ENCODE results near the gene AMOTL1.
A peak's percentile ranks its signal among the peaks of the same experiment; 100 is the strongest.

AMOTL1 gene

DNA sequence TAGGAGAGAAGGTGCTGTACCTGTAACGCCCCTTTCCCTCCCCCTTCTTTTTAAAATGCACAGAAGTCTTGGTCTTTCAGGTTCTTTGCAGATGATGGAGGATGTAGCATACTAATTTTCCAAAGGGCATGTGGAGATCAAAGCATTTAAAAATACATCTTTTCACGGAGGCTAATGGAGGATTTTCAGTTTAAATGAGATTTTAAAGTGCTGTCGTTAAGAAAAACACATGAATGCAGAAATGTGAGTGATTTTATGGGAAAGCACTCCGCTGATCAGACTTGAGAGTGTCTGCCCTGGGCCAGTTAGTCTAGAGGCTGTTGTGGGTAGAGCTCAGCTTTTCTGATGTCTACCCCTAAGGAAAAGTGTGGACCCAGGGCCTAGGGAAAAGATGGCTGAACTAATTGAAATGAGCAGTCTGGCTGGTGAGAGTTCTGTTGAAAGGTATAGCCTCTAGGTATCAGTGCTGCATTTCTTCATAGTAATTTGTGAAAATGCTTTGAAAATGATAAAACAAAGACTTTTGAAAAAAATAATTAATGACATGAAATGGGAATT, 2.5 kb downstream of the AMOTL1 start:
- TF ChIP-seq, protein P1, sequence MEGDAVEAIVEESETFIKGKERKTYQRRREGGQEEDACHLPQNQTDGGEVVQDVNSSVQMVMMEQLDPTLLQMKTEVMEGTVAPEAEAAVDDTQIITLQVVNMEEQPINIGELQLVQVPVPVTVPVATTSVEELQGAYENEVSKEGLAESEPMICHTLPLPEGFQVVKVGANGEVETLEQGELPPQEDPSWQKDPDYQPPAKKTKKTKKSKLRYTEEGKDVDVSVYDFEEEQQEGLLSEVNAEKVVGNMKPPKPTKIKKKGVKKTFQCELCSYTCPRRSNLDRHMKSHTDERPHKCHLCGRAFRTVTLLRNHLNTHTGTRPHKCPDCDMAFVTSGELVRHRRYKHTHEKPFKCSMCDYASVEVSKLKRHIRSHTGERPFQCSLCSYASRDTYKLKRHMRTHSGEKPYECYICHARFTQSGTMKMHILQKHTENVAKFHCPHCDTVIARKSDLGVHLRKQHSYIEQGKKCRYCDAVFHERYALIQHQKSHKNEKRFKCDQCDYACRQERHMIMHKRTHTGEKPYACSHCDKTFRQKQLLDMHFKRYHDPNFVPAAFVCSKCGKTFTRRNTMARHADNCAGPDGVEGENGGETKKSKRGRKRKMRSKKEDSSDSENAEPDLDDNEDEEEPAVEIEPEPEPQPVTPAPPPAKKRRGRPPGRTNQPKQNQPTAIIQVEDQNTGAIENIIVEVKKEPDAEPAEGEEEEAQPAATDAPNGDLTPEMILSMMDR (conservative IDR thresholded peaks at IDR 0.05) = no peak
- TF ChIP-seq ZFX (IDR thresholded peaks at IDR 0.05) = no peak
- H3K27ac ChIP-seq = no peak overlapping the region

DNA sequence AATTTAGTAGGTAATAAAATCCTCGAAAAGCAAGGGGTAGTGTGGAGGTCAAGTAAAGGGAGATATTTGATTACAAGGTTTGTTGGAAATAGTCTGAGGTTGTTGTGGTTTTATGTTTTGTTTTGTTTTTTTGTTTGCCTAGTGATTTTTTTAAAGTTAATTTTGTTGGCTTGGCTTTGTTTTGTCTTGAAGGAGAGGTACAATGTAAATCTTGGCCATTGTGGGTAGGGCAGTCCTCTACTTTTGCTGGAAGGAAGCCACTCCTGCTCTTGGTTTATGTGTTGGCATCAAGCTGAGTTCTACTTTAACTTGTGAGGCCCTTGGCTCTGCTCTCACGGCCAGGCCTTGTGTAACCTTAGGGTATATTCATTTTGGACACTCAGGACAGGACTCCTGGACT, 3.2 kb downstream of the AMOTL1 start:
- TF ChIP-seq, protein P1 (conservative IDR thresholded peaks at IDR 0.05) = no peak
- no peak for TF ChIP-seq ZFX (IDR thresholded peaks at IDR 0.05)
- H3K27ac ChIP-seq = no peak overlapping the region

DNA sequence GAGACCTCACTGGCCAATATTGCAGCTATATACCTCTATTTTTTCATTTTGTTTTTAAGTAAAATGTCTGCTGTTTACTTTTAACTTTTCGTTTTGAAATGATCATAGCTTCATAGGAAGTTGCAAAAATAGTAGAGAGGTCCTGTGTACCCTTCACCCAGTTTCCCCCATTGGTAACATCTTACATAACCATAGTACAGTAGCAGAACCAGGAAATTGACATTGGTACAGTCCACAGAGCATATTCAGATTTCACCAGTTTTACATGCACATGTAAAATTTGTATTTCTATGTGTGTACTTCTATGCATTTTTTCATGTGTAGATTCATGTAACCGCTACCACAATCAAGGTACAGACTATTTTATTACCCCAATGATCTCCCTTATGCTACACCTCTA, 3.8 kb downstream of the AMOTL1 start:
- H3K27ac ChIP-seq = no peak overlapping the region
- TF ChIP-seq ZFX (IDR thresholded peaks at IDR 0.05) = no peak
- TF ChIP-seq, protein P1 (conservative IDR thresholded peaks at IDR 0.05) = no peak

DNA sequence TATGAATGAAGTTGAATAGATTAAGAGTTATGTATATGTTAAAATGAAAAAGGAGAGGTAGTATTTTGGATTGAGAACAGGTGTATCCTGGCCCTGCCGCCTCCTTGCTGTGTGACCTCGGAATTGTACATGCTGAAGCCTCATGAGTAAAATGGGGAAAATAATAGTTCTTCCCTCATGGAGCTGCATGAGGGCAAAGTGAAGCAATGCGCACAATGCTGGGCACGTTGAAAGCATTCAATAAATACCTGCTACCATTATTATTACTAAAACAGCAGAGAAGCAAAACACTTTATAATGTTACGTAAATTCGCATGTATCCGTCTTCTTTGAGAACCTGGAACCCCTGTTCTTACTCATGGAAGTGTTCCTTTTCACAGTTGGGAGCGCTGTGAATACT, 5.7 kb downstream of the AMOTL1 start:
- no peak overlapping the region for H3K27ac ChIP-seq
- TF ChIP-seq, protein P1 (conservative IDR thresholded peaks at IDR 0.05) = no peak
- no peak for TF ChIP-seq ZFX (IDR thresholded peaks at IDR 0.05)

DNA sequence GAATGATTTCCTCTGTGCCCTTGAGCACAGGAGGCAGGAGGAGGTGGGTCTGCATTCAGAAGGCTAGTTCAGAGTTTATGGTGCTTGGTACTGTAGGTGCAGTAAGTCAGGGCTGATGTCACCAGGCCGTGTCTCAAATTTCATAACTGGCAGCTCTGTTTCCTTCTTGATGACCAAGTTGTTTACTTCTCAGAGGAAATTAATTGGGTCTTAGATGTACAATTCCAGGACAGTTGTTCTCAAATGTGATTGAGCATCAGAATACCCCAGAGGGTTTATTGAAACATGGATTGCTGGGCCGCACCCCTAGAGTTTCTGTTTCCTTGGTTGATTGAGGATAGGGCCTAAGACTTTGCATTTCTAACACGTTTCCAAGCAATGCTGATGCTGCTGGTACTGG, 6.2 kb downstream of the AMOTL1 start:
- no peak for TF ChIP-seq ZFX (IDR thresholded peaks at IDR 0.05)
- TF ChIP-seq, protein P1 (conservative IDR thresholded peaks at IDR 0.05) = no peak
- H3K27ac ChIP-seq = no peak overlapping the region

DNA sequence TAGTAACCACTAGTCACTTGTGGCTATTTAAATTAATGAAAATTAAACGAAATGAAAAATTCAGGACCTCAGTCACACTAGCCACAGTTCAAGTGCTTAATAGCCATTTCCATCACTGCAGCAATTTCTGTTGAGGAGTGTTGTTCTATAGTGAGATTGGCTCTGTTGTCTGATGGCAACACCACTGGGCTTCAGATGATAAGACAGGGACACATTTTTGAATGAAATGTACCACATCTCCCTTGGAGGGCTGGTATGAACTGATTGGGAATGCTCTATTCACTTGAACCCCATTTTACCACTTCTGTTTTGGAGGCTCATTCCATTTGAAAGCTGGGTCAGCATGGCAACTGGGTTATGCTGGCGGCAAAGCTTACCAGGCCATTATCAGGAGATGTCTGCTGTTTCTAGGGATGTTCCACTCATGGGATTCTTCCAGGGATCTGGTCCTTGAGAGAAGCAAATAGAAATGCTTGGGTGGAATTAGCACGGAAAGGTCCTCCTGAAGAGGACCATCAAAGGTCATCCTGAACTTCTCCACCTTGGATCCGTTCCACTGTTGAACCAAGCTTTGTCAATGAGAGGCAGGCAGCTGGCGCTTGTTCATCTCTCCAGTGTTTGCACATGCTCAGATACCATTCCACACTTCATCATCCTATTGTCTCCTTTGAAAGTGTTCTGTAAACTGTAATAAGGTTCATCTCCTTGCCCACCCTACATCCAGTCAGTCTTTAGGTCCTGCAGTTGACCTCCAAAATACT, 7.6 kb downstream of the AMOTL1 start:
- peak overlapping the region; percentile 16; the same call in 1 of the 2 replicates for H3K27ac ChIP-seq
- TF ChIP-seq, protein P1 (conservative IDR thresholded peaks at IDR 0.05) = no peak
- TF ChIP-seq ZFX (IDR thresholded peaks at IDR 0.05) = no peak
